Measurements from ENCODE around the gene ROBO3. TPM values are rescaled to one million over a fixed set of nuclear protein-coding genes. Genes with fewer than 3 reads are reported as not detected.

The ROBO3 gene
- total and polyA plus RNA-seq, 2 donors (not counting 1 experiment from before 2014, with no cell fraction given) = 1.0 to 7.4 TPM

DNA sequence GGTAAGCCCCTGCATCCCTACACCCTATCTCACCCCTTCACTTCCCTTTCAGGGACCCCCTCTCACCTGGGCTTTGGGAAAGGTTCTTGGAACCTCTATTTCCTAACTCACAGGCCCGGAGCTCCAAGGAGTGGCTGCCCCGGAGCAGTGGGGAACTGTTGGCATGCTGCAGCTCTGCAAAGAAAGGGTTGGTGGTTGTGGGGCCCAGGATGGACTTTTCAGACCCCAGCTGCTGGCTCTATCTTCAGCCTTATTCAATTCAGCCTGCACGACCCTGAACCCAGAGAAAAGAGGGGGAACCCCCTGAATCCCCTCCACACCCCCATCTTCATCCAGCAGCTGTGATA is 22.4 kb downstream of the ROBO3 start:
- intact Hi-C loops (cut with micrococcal nuclease) = no loop called here
- no peaks in the 10 kb centered on the region for H3K9me3 Mint-ChIP-seq (ENCODE audit: insufficient read depth)
- Histone ChIP-seq H3K79me2 (ENCODE audit: control insufficient read depth, insufficient read depth, low read length) (no peaks in the 10 kb centered on the region), H3K4me2 (replicated peaks; ENCODE audit: low read depth, low read length, poor library complexity, severe bottlenecking) (no peak overlapping the region), H3K36me3 (replicated peaks in 1 of 2; ENCODE audit: control extremely low read depth in 1 of 2, control insufficient read depth in 1 of 2, extremely low read depth in 1 of 2, insufficient read depth in 2 of 2, low read length in 1 of 2) (no peaks in the 10 kb centered on the region), H3K4me1 (ENCODE audit: control insufficient read depth in 2 of 2, insufficient read depth in 2 of 2, low read length in 2 of 2) (no peaks in the 10 kb centered on the region), H3K4me3 (ENCODE audit: control extremely low read depth in 1 of 5, extremely low read depth in 1 of 5, insufficient read depth in 1 of 5, low read depth in 2 of 5, low read length in 4 of 5) (no peak overlapping the region), H3K27me3 (replicated peaks in 1 of 4; ENCODE audit: control extremely low read depth in 1 of 4, control insufficient read depth in 3 of 4, insufficient read depth in 4 of 4, low read length in 3 of 4) (peaks cover 0 to 6% (median 0%) of the 10 kb centered on the region in 4 experiments), H3K27ac (ENCODE audit: low read length in 2 of 2) (no peak overlapping the region), H2AFZ (ENCODE audit: insufficient read depth, low read depth, low read length, poor library complexity, severe bottlenecking) (no peak overlapping the region), H3K9me3 (ENCODE audit: control extremely low read depth in 1 of 3, control insufficient read depth in 2 of 3, insufficient read depth in 1 of 3, low read length in 2 of 3) (peaks cover 0 to 4% (median 0%) of the 10 kb centered on the region in 3 donors), H4K20me1 (ENCODE audit: control insufficient read depth, insufficient read depth, low read length, poor library complexity, severe bottlenecking) (no peaks in the 10 kb centered on the region), H3K9ac (ENCODE audit: low read length) (no peak overlapping the region)
- ChIA-PET POLR2A (no interaction called here), CTCF (interaction anchor here (1.9 kb wide), 1 partner anchor 12 kb away, joined by 6 read pairs; no protein-coding TSS in a partner anchor)
- TF ChIP-seq, protein P1, sequence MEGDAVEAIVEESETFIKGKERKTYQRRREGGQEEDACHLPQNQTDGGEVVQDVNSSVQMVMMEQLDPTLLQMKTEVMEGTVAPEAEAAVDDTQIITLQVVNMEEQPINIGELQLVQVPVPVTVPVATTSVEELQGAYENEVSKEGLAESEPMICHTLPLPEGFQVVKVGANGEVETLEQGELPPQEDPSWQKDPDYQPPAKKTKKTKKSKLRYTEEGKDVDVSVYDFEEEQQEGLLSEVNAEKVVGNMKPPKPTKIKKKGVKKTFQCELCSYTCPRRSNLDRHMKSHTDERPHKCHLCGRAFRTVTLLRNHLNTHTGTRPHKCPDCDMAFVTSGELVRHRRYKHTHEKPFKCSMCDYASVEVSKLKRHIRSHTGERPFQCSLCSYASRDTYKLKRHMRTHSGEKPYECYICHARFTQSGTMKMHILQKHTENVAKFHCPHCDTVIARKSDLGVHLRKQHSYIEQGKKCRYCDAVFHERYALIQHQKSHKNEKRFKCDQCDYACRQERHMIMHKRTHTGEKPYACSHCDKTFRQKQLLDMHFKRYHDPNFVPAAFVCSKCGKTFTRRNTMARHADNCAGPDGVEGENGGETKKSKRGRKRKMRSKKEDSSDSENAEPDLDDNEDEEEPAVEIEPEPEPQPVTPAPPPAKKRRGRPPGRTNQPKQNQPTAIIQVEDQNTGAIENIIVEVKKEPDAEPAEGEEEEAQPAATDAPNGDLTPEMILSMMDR (IDR thresholded peaks at IDR 0.05) = no peak
- TF ChIP-seq EZH2 (IDR thresholded peaks at IDR 0.05; ENCODE audit: borderline replicate concordance, insufficient read depth, low read depth, low read length, poor library complexity, severe bottlenecking) = no peak
- DNase-seq (no peak), ATAC-seq (ENCODE audit: low read depth) (no peak)
- H3K4me3 Mint-ChIP-seq = no peak overlapping the region
- no peak overlapping the region for H3K27ac Mint-ChIP-seq
- 100% methylated on average over 1 of the region's 3 CpGs for WGBS (ENCODE audit: insufficient coverage)
- H3K27me3 Mint-ChIP-seq = peaks cover 24% of the 10 kb centered on the region
- no peaks in the 10 kb centered on the region for H3K4me1 Mint-ChIP-seq

DNA sequence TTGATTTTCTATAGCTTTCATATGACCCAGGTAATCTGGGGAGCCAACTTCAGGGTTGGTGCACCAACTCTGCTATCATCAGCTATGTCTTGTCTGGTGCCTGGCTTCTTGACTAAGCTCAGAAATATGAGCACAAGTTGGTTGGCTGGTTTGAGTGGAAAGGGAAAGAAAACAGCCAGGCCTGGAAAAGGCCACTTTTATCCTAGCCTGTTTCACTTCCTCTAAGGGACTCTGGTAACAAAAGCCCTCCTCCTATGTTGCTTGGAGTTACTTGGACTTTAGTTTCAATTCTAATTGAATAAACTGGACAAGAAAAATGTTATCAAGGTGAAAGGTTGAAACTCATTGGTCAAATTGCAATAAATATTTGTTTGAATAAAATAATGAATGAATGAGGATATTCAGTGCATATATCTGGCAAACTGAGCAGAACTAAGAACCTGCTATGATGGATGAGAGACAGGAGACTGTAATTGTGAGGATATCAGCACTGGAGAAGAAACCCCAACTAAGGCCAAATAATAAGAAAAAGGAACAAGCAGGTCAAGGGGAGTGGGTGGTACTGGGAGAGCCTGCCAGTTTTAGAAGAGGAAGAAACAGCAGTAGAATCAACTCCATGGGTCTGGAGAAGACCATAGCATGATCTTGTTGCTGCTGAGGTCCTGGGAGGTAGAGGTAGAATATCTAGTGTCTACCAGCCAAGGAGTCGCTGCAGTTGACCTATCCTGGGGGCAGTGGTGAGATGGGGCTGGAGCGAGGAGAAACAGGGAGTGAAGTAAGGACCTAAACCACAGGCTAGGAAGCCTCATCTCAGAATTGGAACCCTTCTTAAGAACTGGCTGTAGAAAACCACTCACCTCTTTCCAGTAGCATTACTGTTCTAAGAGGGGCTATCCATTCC is 24.2 kb downstream of the ROBO3 start:
- Mint-ChIP-seq H3K4me3 (no peak overlapping the region), H3K4me1 (no peaks in the 10 kb centered on the region), H3K9me3 (ENCODE audit: insufficient read depth) (no peaks in the 10 kb centered on the region), H3K27me3 (peaks cover 27% of the 10 kb centered on the region), H3K27ac (no peak overlapping the region)
- peaks cover 0 to 4% (median 0%) of the 10 kb centered on the region in 3 donors for H3K9me3 ChIP-seq (ENCODE audit: control extremely low read depth in 1 of 3, control insufficient read depth in 2 of 3, insufficient read depth in 1 of 3, low read length in 2 of 3)
- ChIA-PET CTCF (no interaction called here), POLR2A (no interaction called here)
- no peak overlapping the region for H3K4me3 ChIP-seq (ENCODE audit: control extremely low read depth in 1 of 5, extremely low read depth in 1 of 5, insufficient read depth in 1 of 5, low read depth in 2 of 5, low read length in 4 of 5)
- H3K27me3 ChIP-seq (replicated peaks in 1 of 4; ENCODE audit: control extremely low read depth in 1 of 4, control insufficient read depth in 3 of 4, insufficient read depth in 4 of 4, low read length in 3 of 4) = peaks cover 0 to 6% (median 3%) of the 10 kb centered on the region in 4 experiments
- DNase-seq = no peak
- no peaks in the 10 kb centered on the region for H3K36me3 ChIP-seq (replicated peaks in 1 of 2; ENCODE audit: control extremely low read depth in 1 of 2, control insufficient read depth in 1 of 2, extremely low read depth in 1 of 2, insufficient read depth in 2 of 2, low read length in 1 of 2)
- no peak overlapping the region for H2AFZ ChIP-seq (ENCODE audit: insufficient read depth, low read depth, low read length, poor library complexity, severe bottlenecking)
- ATAC-seq (ENCODE audit: low read depth) = no peak
- no peaks in the 10 kb centered on the region for H4K20me1 ChIP-seq (ENCODE audit: control insufficient read depth, insufficient read depth, low read length, poor library complexity, severe bottlenecking)
- intact Hi-C loops (cut with micrococcal nuclease) = no loop called here
- no peak for TF ChIP-seq EZH2 (IDR thresholded peaks at IDR 0.05; ENCODE audit: borderline replicate concordance, insufficient read depth, low read depth, low read length, poor library complexity, severe bottlenecking)
- TF ChIP-seq, protein P1 (IDR thresholded peaks at IDR 0.05) = no peak
- H3K79me2 ChIP-seq (ENCODE audit: control insufficient read depth, insufficient read depth, low read length) = no peaks in the 10 kb centered on the region
- no peak overlapping the region for H3K27ac ChIP-seq (ENCODE audit: low read length in 2 of 2)
- H3K4me2 ChIP-seq (replicated peaks; ENCODE audit: low read depth, low read length, poor library complexity, severe bottlenecking) = no peak overlapping the region
- 83% methylated on average over 2 of the region's 2 CpGs for WGBS (ENCODE audit: insufficient coverage)
- no peak overlapping the region for H3K9ac ChIP-seq (ENCODE audit: low read length)
- H3K4me1 ChIP-seq (ENCODE audit: control insufficient read depth in 2 of 2, insufficient read depth in 2 of 2, low read length in 2 of 2) = no peaks in the 10 kb centered on the region
